Activated CD8-positive, alpha-beta memory T cell treated with anti-CD3 and anti-CD28 coated beads, Interleukin-2, amount 50 U/mL, for 1 hour (primary cell): ENCODE measurements around the gene C1GALT1.

Source experiments
- DNase-seq: peaks from one replicate; pipeline ENCODE4 v3.0.0-alpha.2; 2020; ENCODE audit errors: extremely low read depth

Gene C1GALT1

DNA sequence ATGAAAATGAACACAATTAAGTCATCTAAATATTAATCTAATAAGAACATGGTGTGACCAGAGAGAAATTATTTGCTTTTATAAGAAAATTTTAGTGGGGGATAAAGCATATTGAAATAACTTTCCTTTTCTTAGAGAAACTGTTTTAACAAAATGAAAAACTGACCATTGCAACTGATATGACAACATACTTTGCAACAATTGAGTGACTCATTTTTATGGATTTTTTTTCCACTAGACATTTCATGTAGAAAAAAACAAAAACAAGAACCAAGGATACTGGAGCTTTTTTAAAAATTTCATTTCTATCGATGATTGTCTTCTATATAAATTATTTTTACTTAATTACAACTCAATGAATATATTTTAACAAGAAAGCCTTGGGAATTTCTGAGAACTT, 90.0 kb downstream of the C1GALT1 start:
- DNase-seq = no peak

DNA sequence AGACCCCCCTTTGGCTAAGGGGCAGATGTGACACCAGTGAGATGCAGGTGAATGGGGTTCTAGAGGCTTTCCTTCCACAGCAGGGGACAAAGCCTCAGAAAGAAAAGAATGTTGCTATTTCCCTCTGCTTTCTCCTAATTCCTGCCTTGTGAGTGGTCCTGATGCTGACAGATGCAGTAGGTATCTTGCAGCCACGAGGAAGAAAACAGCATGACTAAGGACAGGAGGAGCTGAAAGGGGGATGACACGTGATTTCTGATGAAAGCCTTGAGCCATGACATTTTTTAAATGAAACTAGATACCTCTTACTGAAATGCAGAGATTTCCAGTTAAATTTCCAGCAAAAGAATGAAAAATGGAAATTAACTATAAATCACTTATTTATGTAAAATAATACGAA, 92.4 kb downstream of the C1GALT1 start:
- DNase-seq = no peak

DNA sequence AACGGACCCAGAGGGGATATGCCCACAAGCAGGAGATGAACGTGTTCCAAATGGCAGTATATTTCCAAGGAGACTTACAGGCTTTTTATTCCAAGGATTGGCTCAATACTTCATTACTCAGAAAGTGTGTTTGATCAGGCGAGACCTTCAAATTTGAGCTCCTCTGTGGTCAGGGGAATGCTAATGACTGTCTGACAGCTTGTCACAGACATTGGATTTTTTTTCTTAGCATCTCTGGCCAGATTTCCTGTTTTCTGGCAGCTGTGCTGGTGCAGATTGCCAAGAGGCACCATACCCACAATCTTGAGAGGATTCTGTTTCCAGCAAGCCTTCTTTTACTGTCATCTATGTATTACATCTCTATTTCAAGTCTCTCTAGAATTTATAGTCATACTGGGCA, 93.8 kb downstream of the C1GALT1 start:
- DNase-seq = no peak

DNA sequence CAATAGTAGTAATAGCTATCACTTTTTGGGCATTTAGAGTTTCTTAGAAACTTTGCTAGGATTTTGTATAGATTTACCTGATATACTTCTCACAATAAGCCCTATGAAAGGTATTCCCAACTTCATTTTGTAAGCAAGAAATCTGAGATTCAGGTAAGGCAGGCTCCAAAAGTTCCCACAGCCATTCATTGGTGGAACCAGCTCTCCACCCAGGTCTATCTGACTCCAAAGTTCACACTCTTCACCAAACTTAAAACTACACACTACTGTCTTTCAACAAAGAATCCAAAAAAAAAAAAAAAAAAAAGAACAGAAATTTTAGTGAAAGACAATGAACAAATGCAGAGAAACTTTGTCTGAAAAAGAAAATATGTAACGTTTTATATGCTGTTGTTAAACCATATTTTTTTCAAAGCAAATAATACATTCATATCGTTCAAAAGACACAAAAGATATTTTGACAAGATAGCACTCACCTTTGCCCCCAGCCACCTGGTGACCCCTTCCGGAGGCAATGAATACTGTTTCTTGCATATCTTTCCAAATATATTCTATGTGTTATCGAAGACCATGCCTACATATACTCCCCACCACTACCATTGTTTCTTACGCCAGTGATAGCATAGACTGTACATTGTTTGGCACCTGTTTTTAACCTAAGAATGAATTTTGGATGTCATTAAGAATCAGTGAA, 108.2 kb downstream of the C1GALT1 start:
- DNase-seq = no peak

DNA sequence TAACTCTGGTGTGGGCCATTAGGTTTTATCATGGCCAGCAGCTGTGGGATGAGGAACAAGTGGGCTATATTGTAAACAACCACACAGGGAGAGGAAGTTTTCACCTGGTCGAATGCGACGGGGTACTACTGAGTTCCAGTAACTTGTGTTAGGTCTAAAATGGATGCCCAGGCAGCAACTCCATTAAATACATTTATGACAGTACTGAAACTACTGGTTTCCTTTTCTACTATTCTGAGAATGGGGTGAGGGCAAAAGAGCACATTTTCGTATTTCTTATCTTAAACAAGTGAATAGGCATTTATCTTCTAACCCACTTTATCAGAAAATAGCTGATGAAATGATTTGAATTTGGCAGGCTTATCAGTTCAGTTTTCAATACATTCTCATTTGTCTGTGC, 109.7 kb downstream of the C1GALT1 start:
- DNase-seq = no peak

DNA sequence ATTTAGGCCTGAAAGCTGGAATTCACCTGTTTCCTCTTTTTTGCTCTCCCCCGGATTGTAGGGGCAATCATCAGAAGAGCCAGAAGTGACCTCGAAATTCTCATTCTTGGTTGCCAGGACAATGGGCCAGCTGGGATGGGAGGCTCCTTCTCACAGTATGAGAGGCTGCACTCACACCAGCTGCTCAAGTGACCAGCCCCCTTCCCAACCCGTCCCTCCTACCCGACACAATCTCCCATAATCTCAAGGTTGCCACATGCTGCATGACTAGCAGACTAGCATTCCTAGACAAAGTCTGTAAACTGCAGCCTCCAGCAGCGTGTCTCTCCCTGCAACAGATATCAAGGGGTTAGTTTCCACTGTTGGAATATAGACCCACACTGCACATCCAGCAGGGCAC, 110.3 kb downstream of the C1GALT1 start:
- no peak for DNase-seq

DNA sequence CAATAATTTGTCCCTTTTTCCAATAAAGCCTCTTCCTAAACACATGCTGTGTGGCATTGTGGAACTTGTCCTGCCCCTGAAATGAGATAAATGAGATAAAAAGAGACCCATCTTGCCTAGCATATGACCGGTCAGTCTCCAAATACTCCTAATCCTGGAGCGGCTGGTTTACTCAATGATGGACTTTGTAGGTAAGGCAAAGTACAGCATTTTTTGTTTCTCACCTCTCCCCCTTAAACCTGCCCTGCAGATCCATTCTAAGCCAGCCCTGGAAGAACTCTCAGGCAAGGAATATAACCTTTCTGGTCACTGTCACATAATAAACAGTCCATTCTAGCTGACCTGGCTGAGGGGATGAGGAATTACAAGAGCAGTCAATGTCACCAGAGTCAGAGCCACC, 110.7 kb downstream of the C1GALT1 start:
- no peak for DNase-seq

DNA sequence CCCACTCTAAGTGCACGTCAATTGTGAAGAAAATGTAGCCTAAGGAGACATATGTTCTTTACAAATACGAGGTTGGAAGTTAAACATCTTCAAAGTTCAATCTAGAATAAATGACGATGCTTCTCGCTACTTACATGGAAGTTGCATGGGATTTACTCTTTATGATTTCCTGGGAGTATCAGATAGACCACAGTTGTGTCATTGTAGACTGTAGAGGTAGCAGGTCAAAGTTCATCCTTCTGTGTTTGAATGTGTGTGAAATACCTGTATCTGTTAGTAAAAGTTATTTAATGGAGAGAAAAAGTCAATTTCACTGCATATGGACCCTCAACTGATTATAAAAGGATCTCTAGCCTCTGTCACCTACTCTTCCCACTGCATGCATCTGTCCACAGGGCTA, 112.6 kb downstream of the C1GALT1 start:
- no peak for DNase-seq
